A673 (cell line): Measurements from ENCODE around the gene KRTAP3-2. TPM values are rescaled to one million over a fixed set of nuclear protein-coding genes. Genes with fewer than 3 reads are reported as not detected.
"Not testable (repeated sequence)": the region's sequence is repeated elsewhere in the genome, so short reads cannot be mapped to it uniquely, and the experiment has no call there.

Source experiments
- Bru-seq: library from RNA; stranded (reverse); fragments of 400-500 nt; gene quantifications from one replicate; lab custom pipeline; 2021; lab: Mats Ljungman, UMichigan
- BruChase-seq, 2 experiments: library from RNA; stranded (reverse); fragments of 400-500 nt; gene quantifications; one replicate each; lab custom pipeline; 2021; lab: Mats Ljungman, UMichigan
- BruUV-seq: library from RNA; stranded (reverse); fragments of 400-500 nt; replicated peaks from 2 replicates; lab custom pipeline; 2021; lab: Mats Ljungman, UMichigan
- CTCF ChIA-PET: fragments of 300-600 bp; sonication (Branson Sonifier 250); formaldehyde crosslinking; loops from one replicate; lab custom pipeline; 2022; ENCODE audit warnings: antibody characterized with exemption; lab: Charles Lee
- POLR2A ChIA-PET: fragments of 300-600 bp; sonication (Branson Sonifier 250); formaldehyde crosslinking; loops from one replicate; lab custom pipeline; 2022; ENCODE audit warnings: antibody characterized with exemption; ENCODE audit not compliant: low non-redundant PET; lab: Charles Lee
- DNase-seq: peaks from one replicate; pipeline ENCODE4 v3.0.0-alpha.2; 2015; ENCODE audit warnings: low spot score
- H3K27ac ChIP-seq: fragments of 200-600 bp; sonication (generic); 2 replicates; pipeline ENCODE4 v1.5.1; 2016; ENCODE audit warnings: mixed run types, low read depth, mild to moderate bottlenecking, mixed read lengths, antibody characterized with exemption, low read length; ENCODE audit not compliant: poor library complexity, severe bottlenecking
- H3K27me3 ChIP-seq: fragments of 200-600 bp; sonication (generic); replicated peaks from 2 replicates; pipeline ENCODE4 v1.6.1; 2017; ENCODE audit warnings: mixed run types, low read depth, mild to moderate bottlenecking, mixed read lengths, antibody characterized with exemption, low read length; ENCODE audit not compliant: insufficient read depth, poor library complexity
- H3K36me3 ChIP-seq: fragments of 200-600 bp; sonication (generic); 2 replicates; pipeline ENCODE4 v1.6.1; 2016; ENCODE audit warnings: mixed run types, mild to moderate bottlenecking, mixed read lengths, antibody characterized with exemption, low read length; ENCODE audit not compliant: insufficient read depth, poor library complexity, severe bottlenecking
- H3K4me1 ChIP-seq: fragments of 200-600 bp; sonication (generic); 2 replicates; pipeline ENCODE4 v1.6.1; 2017; ENCODE audit warnings: mixed run types, mild to moderate bottlenecking, mixed read lengths, antibody characterized with exemption, low read length; ENCODE audit not compliant: insufficient read depth, poor library complexity, severe bottlenecking
- H3K4me3 ChIP-seq: fragments of 200-600 bp; sonication (generic); 2 replicates; pipeline ENCODE4 v1.5.1; 2016; ENCODE audit warnings: low read depth, mixed run types, mild to moderate bottlenecking, mixed read lengths, low read length; ENCODE audit not compliant: poor library complexity, severe bottlenecking
- H3K9me3 ChIP-seq: fragments of 200-600 bp; sonication (generic); 2 replicates; pipeline ENCODE4 v1.6.1; 2016; ENCODE audit warnings: mixed run types, low read depth, mild to moderate bottlenecking, mixed read lengths, antibody characterized with exemption, low read length; ENCODE audit not compliant: poor library complexity, severe bottlenecking
- CTCF ChIP-seq: fragments of 300-800, 200-600 bp; sonication (generic); conservative IDR thresholded peaks from 2 replicates; pipeline ENCODE4 v1.5.1; 2017; ENCODE audit warnings: low read depth, mild to moderate bottlenecking, antibody characterized with exemption, low read length, moderate library complexity, mixed read lengths
- EZH2 ChIP-seq: fragments of 200-600 bp; sonication (generic); IDR thresholded peaks from 2 replicates; pipeline ENCODE4 v1.6.1; 2017; ENCODE audit warnings: borderline replicate concordance, low read depth, mild to moderate bottlenecking, mixed read lengths, antibody characterized with exemption, low read length; ENCODE audit not compliant: poor library complexity, severe bottlenecking
- intact Hi-C: fragments of 100-400 bp; cut with micrococcal nuclease; formaldehyde crosslinking; loops from one replicate; pipeline ENCODE4 v1.10.0; 2022; ENCODE audit not compliant: unreplicated experiment
- long read RNA-seq: library from polyadenylated mRNA; stranded (forward); transcript quantifications from one replicate; pipeline ENCODE4 v2.0.0, GENCODE V29; 2022
- total RNA-seq: library from RNA; stranded (reverse); gene quantifications from 2 replicates; pipeline ENCODE4 v1.2.3, GENCODE V29; 2021

KRTAP3-2 gene
- total RNA-seq, result not detected in 2 replicates
- not detected for Bru-seq, nascent RNA
- BruChase-seq, experiment 1, labeled RNA remaining after a 2-hour chase, result not detected
- BruChase-seq, experiment 2, labeled RNA remaining after a 6-hour chase, result not detected
- long read RNA-seq, result 0 reads

GRCh38 chr17:40999563-40999962 is at the start of gene KRTAP3-2:
KRTAP3-2 (minus strand) TSS chr17:40999906; CDS start chr17:40999853, 53 bp downstream.
- H3K4me1 ChIP-seq, H3K9me3 ChIP-seq, H3K4me3 ChIP-seq, DNase-seq, H3K27ac ChIP-seq, CTCF ChIA-PET, intact Hi-C loops, BruUV-seq, H3K27me3 ChIP-seq, H3K36me3 ChIP-seq, POLR2A ChIA-PET: not testable (repeated sequence)

- Histone ChIP-seq H3K27ac (no peak overlapping the region), H3K36me3 (no peaks in the 10 kb centered on the region), H3K9me3 (no peaks in the 10 kb centered on the region), H3K4me3 (no peak overlapping the region), H3K4me1 (no peaks in the 10 kb centered on the region), H3K27me3 (no peaks in the 10 kb centered on the region)
- intact Hi-C loops, result no loop called here
- no peak for TF ChIP-seq EZH2
- no peak for TF ChIP-seq CTCF
- CTCF ChIA-PET, result no interaction called here
- POLR2A ChIA-PET, result no interaction called here
- no TSS peak for BruUV-seq
- DNase-seq, result no peak
Measured at GRCh38 chr17:41049110-41049509, 49.4 kb upstream of the KRTAP3-2 start.

DNA sequence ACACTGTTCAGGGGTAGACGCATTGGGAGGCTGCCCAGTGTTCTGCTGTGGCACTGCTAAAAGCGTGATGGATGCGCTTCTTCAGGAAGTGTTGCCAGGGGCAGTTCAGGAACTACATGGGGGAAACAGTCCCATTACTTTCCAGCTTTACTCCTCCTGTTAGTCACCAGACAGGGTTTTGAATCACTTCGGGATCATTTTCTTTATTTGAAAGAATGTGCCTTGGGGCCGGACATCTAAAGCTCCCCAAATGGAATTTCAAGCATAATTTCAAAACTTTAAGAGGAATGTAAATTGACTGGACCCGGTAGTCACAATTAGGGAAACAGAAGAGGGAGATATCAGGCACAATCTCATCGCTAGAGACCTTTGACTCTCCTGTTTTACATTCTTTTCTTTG is 48.7 kb upstream of the KRTAP3-2 start:
- no peak for DNase-seq
- Histone ChIP-seq H3K4me3 (no peak overlapping the region), H3K9me3 (no peaks in the 10 kb centered on the region), H3K36me3 (no peaks in the 10 kb centered on the region), H3K27me3 (no peaks in the 10 kb centered on the region), H3K27ac (no peak overlapping the region), H3K4me1 (no peaks in the 10 kb centered on the region)
- TF ChIP-seq CTCF (no peak), EZH2 (no peak)
- CTCF ChIA-PET, result no interaction called here
- intact Hi-C loops, result no loop called here
- POLR2A ChIA-PET, result no interaction called here
- BruUV-seq, result no TSS peak

GRCh38 chr17:41046735-41047465 is 47.2 kb upstream of the KRTAP3-2 start, which contains the start of gene KRTAP2-1:
KRTAP2-1 (minus strand) TSS chr17:41047316; CDS start chr17:41047267, 49 bp downstream.
- H3K4me3 ChIP-seq, H3K27ac ChIP-seq, H3K4me1 ChIP-seq, H3K36me3 ChIP-seq, intact Hi-C loops, CTCF ChIA-PET, DNase-seq, H3K27me3 ChIP-seq, BruUV-seq, H3K9me3 ChIP-seq: not testable (repeated sequence)
- POLR2A ChIA-PET, result interaction anchor here (0.5 kb wide), 1 partner anchor 210 kb away, joined by 7 read pairs; no protein-coding TSS in a partner anchor
